HepG2 (cell line): ENCODE data around the gene ZNRF3. TPM values are rescaled to one million over a fixed set of nuclear protein-coding genes. Genes with fewer than 3 reads are reported as not detected.

Experiments used
- ETV6 ChIP-seq: sonication (generic); formaldehyde crosslinking; conservative IDR thresholded peaks from 2 replicates; pipeline ENCODE4 v1.4.0; 2020; ENCODE audit warnings: missing genetic modification reagents
- FOXO1 ChIP-seq: sonication (generic); formaldehyde crosslinking; IDR thresholded peaks from 2 replicates; pipeline ENCODE4 v1.4.0; 2020; ENCODE audit warnings: missing genetic modification reagents
- HDAC1 ChIP-seq: sonication (generic); formaldehyde crosslinking; IDR thresholded peaks from 2 replicates; pipeline ENCODE4 v1.5.1; 2020; ENCODE audit warnings: mild to moderate bottlenecking, missing genetic modification reagents
- HNRNPH1 ChIP-seq: fragments of 200-400 bp; formaldehyde crosslinking; optimal IDR thresholded peaks from 2 replicates; pipeline ENCODE3; 2017; ENCODE audit warnings: mild to moderate bottlenecking, low read depth, low read length
- MED13 ChIP-seq: sonication (generic); formaldehyde crosslinking; IDR thresholded peaks from 2 replicates; pipeline ENCODE4 v1.5.0; 2020; ENCODE audit warnings: missing genetic modification reagents
- MIER2 ChIP-seq: IDR thresholded peaks from 2 replicates; pipeline ENCODE4 v1.6.1; 2016; ENCODE audit warnings: missing biosample characterization, missing genetic modification reagents
- PHB2 ChIP-seq: fragments of 450-650 bp; IDR thresholded peaks from 2 replicates; pipeline ENCODE4 v1.6.1; 2018; ENCODE audit not compliant: partially characterized antibody
- RNF2 ChIP-seq: fragments of 450-650 bp; conservative IDR thresholded peaks from 2 replicates; pipeline ENCODE4 v1.6.1; 2016; ENCODE audit warnings: low read depth
- SOX5 ChIP-seq: IDR thresholded peaks from 2 replicates; pipeline ENCODE4 v1.6.1; 2016; ENCODE audit warnings: borderline replicate concordance
- SP4 ChIP-seq: sonication (generic); formaldehyde crosslinking; IDR thresholded peaks from 2 replicates; pipeline ENCODE4 v1.8.1; 2023; ENCODE audit warnings: mild to moderate bottlenecking, missing genetic modification reagents
- THAP11 ChIP-seq: IDR thresholded peaks from 2 replicates; pipeline ENCODE4 v1.6.1; 2016; ENCODE audit warnings: missing biosample characterization, missing genetic modification reagents
- ZBTB38 ChIP-seq: sonication (generic); formaldehyde crosslinking; IDR thresholded peaks from 2 replicates; pipeline ENCODE4 v1.5.1; 2020; ENCODE audit warnings: mild to moderate bottlenecking, missing genetic modification reagents
- ZNF180 ChIP-seq: sonication (generic); formaldehyde crosslinking; IDR thresholded peaks from 2 replicates; pipeline ENCODE4 v1.4.0; 2020; ENCODE audit warnings: low read depth, missing genetic modification reagents, borderline replicate concordance
- ZNF343 ChIP-seq: sonication (generic); formaldehyde crosslinking; IDR thresholded peaks from 2 replicates; pipeline ENCODE4 v1.4.0; 2020; ENCODE audit warnings: mild to moderate bottlenecking, missing genetic modification reagents
- polyA plus RNA-seq, 8 experiments: library from polyadenylated mRNA; depleted of rRNA in 3 of 8; stranded (reverse) in 7 of 8; unstranded in 1 of 8; fragments of >200 nt; fragmentation: Illumina TruSeq in 4 of 8; extraction: Trizol in 4 of 8; gene quantifications; 2 replicates each; pipeline versions ENCODE4 v1.2.1 to v1.2.3, GENCODE V29; 2011 to 2016; ENCODE audit warnings: low read depth in 4 of 8, missing spikeins in 1 of 8, mixed read lengths in 1 of 8; ENCODE audit not compliant: insufficient read depth in 1 of 8
- total RNA-seq, 5 experiments: library from RNA; depleted of rRNA; stranded (reverse); fragments of >200 nt; fragmentation: Illumina TruSeq; extraction: Trizol; gene quantifications; 2 replicates each; pipeline ENCODE4 v1.2.3, GENCODE V29; 2016; ENCODE audit warnings: low read depth in 1 of 5
- TF ChIP-seq, protein P1 (sequence below): sonication (generic); formaldehyde crosslinking; IDR thresholded peaks from 2 replicates; pipeline ENCODE4 v1.5.0; 2020; ENCODE audit warnings: mild to moderate bottlenecking, missing genetic modification reagents
- TF ChIP-seq, protein P2 (sequence below): sonication (generic); formaldehyde crosslinking; IDR thresholded peaks from 2 replicates; pipeline ENCODE4 v1.5.0; 2020; ENCODE audit warnings: mild to moderate bottlenecking, missing genetic modification reagents, borderline replicate concordance
- TF ChIP-seq, protein P3 (sequence below): sonication (generic); formaldehyde crosslinking; IDR thresholded peaks from 2 replicates; pipeline ENCODE4 v1.5.1; 2020; ENCODE audit warnings: missing genetic modification reagents, mild to moderate bottlenecking, borderline replicate concordance
- TF ChIP-seq, protein P4 (sequence below): sonication (generic); formaldehyde crosslinking; IDR thresholded peaks from 2 replicates; pipeline ENCODE4 v1.5.1; 2020; ENCODE audit warnings: missing genetic modification reagents, mild to moderate bottlenecking, borderline replicate concordance

The ZNRF3 gene
- total and polyA plus RNA-seq, 2 of the 13 experiments (the other 11 are each of a cell fraction or from before 2014, with no cell fraction given), result 20.3 to 36.7 TPM

- TF ChIP-seq, protein P1, sequence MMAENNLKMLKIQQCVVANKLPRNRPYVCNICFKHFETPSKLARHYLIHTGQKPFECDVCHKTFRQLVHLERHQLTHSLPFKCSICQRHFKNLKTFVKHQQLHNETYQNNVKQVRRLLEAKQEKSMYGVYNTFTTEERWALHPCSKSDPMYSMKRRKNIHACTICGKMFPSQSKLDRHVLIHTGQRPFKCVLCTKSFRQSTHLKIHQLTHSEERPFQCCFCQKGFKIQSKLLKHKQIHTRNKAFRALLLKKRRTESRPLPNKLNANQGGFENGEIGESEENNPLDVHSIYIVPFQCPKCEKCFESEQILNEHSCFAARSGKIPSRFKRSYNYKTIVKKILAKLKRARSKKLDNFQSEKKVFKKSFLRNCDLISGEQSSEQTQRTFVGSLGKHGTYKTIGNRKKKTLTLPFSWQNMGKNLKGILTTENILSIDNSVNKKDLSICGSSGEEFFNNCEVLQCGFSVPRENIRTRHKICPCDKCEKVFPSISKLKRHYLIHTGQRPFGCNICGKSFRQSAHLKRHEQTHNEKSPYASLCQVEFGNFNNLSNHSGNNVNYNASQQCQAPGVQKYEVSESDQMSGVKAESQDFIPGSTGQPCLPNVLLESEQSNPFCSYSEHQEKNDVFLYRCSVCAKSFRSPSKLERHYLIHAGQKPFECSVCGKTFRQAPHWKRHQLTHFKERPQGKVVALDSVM (CRISPR knock-in tag), result no peak
- TF ChIP-seq HNRNPH1 (no peak), ZNF180 (no peak), FOXO1 (peak; percentile 67), RNF2 (no peak), SP4 (0 out of 2 replicates have a peak, but pooled peaks have one; percentile 42), ZBTB38 (peak; percentile 49; the same call in 1 of the 2 replicates), THAP11 (peak; percentile 36; the same call in 1 of the 2 replicates), HDAC1 (CRISPR knock-in tag) (peak; percentile 75), MED13 (peak; percentile 38; the same call in 1 of the 2 replicates), ZNF343 (CRISPR knock-in tag) (no peak), PHB2 (no peak), SOX5 (CRISPR knock-in tag) (peak; percentile 85), ETV6 (CRISPR knock-in tag) (0 out of 2 replicates have a peak, but pooled peaks have one; percentile 54), MIER2 (CRISPR knock-in tag) (0 out of 2 replicates have a peak, but pooled peaks have one; percentile 22)
- TF ChIP-seq, protein P2, sequence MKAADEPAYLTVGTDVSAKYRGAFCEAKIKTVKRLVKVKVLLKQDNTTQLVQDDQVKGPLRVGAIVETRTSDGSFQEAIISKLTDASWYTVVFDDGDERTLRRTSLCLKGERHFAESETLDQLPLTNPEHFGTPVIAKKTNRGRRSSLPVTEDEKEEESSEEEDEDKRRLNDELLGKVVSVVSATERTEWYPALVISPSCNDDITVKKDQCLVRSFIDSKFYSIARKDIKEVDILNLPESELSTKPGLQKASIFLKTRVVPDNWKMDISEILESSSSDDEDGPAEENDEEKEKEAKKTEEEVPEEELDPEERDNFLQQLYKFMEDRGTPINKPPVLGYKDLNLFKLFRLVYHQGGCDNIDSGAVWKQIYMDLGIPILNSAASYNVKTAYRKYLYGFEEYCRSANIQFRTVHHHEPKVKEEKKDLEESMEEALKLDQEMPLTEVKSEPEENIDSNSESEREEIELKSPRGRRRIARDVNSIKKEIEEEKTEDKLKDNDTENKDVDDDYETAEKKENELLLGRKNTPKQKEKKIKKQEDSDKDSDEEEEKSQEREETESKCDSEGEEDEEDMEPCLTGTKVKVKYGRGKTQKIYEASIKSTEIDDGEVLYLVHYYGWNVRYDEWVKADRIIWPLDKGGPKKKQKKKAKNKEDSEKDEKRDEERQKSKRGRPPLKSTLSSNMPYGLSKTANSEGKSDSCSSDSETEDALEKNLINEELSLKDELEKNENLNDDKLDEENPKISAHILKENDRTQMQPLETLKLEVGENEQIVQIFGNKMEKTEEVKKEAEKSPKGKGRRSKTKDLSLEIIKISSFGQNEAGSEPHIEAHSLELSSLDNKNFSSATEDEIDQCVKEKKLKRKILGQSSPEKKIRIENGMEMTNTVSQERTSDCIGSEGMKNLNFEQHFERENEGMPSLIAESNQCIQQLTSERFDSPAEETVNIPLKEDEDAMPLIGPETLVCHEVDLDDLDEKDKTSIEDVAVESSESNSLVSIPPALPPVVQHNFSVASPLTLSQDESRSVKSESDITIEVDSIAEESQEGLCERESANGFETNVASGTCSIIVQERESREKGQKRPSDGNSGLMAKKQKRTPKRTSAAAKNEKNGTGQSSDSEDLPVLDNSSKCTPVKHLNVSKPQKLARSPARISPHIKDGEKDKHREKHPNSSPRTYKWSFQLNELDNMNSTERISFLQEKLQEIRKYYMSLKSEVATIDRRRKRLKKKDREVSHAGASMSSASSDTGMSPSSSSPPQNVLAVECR, result 0 out of 2 replicates have a peak, but pooled peaks have one; percentile 30
- TF ChIP-seq, protein P3, sequence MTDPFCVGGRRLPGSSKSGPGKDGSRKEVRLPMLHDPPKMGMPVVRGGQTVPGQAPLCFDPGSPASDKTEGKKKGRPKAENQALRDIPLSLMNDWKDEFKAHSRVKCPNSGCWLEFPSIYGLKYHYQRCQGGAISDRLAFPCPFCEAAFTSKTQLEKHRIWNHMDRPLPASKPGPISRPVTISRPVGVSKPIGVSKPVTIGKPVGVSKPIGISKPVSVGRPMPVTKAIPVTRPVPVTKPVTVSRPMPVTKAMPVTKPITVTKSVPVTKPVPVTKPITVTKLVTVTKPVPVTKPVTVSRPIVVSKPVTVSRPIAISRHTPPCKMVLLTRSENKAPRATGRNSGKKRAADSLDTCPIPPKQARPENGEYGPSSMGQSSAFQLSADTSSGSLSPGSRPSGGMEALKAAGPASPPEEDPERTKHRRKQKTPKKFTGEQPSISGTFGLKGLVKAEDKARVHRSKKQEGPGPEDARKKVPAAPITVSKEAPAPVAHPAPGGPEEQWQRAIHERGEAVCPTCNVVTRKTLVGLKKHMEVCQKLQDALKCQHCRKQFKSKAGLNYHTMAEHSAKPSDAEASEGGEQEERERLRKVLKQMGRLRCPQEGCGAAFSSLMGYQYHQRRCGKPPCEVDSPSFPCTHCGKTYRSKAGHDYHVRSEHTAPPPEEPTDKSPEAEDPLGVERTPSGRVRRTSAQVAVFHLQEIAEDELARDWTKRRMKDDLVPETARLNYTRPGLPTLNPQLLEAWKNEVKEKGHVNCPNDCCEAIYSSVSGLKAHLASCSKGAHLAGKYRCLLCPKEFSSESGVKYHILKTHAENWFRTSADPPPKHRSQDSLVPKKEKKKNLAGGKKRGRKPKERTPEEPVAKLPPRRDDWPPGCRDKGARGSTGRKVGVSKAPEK (CRISPR knock-in tag), result no peak
- TF ChIP-seq, protein P4, sequence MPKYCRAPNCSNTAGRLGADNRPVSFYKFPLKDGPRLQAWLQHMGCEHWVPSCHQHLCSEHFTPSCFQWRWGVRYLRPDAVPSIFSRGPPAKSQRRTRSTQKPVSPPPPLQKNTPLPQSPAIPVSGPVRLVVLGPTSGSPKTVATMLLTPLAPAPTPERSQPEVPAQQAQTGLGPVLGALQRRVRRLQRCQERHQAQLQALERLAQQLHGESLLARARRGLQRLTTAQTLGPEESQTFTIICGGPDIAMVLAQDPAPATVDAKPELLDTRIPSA (CRISPR knock-in tag), result no peak
Measured at GRCh38 chr22:28917747-28918549, 34.6 kb downstream of the ZNRF3 start (continued).
